Liver (tissue), 9 donors: ENCODE data around the gene ULK4. TPM values are rescaled to one million over a fixed set of nuclear protein-coding genes. Genes with fewer than 3 reads are reported as not detected.

ENCODE experiments used
- DNase-seq: peaks from one replicate; pipeline ENCODE4 v3.0.0-alpha.2; 2017; ENCODE audit warnings: low spot score
- H3K27ac ChIP-seq, 2 donors: one replicate each; pipeline ENCODE4 v1.7.0; 2013; ENCODE audit warnings: inconsistent platforms in 2 of 2, low read length in 2 of 2, control low read depth in 1 of 2, low read depth in 1 of 2, mild to moderate bottlenecking in 1 of 2
- H3K27me3 ChIP-seq, 4 donors: one replicate each; pipeline versions ENCODE4 v1.6.1 to v1.7.0; 2013; ENCODE audit warnings: low read length in 3 of 4, inconsistent platforms in 1 of 4, mild to moderate bottlenecking in 1 of 4, moderate library complexity in 1 of 4; ENCODE audit not compliant: control insufficient read depth in 4 of 4, insufficient read depth in 4 of 4
- H3K36me3 ChIP-seq, 4 donors: one replicate each; pipeline versions ENCODE4 v1.6.1 to v1.7.0; 2013; ENCODE audit warnings: low read length in 3 of 4, mild to moderate bottlenecking in 3 of 4, low read depth in 1 of 4, moderate library complexity in 1 of 4; ENCODE audit not compliant: control insufficient read depth in 4 of 4, insufficient read depth in 3 of 4
- H3K4me1 ChIP-seq, 4 donors: one replicate each; pipeline versions ENCODE4 v1.6.1 to v1.7.0; 2013; ENCODE audit warnings: low read length in 3 of 4, mild to moderate bottlenecking in 3 of 4, moderate library complexity in 1 of 4; ENCODE audit not compliant: control insufficient read depth in 4 of 4, insufficient read depth in 4 of 4
- H3K4me3 ChIP-seq, 3 donors: one replicate each; pipeline versions ENCODE4 v1.6.1 to v1.7.0; 2013; ENCODE audit warnings: low read length in 3 of 3, control low read depth in 1 of 3, low read depth in 1 of 3, mild to moderate bottlenecking in 1 of 3
- H3K9ac ChIP-seq, 2 donors: one replicate each; pipeline ENCODE4 v1.7.0; 2013; ENCODE audit warnings: low read length in 2 of 2, mild to moderate bottlenecking in 2 of 2, moderate library complexity in 2 of 2, control low read depth in 1 of 2, low read depth in 1 of 2
- H3K9me3 ChIP-seq, 4 donors: one replicate each; pipeline versions ENCODE4 v1.6.1 to v1.7.0; 2013; ENCODE audit warnings: low read length in 3 of 4; ENCODE audit not compliant: control insufficient read depth in 4 of 4
- EGR1 ChIP-seq, 2 donors: IDR thresholded peaks; 2 replicates each; pipeline ENCODE4 v1.6.1; 2016 to 2018; ENCODE audit warnings: antibody characterized with exemption in 2 of 2, low read depth in 2 of 2
- FOXA1 ChIP-seq: IDR thresholded peaks from 2 replicates; pipeline ENCODE4 v1.6.1; 2016; ENCODE audit warnings: antibody characterized with exemption
- GABPA ChIP-seq, 2 donors: IDR thresholded peaks in 1 of 2; conservative IDR thresholded peaks in 1 of 2; 2 replicates each; pipeline ENCODE4 v1.6.1; 2016; ENCODE audit warnings: antibody characterized with exemption in 2 of 2, mild to moderate bottlenecking in 1 of 2, moderate library complexity in 1 of 2
- HNF4A ChIP-seq, 2 donors: conservative IDR thresholded peaks; 2 replicates each; pipeline ENCODE4 v1.6.1; 2016; ENCODE audit warnings: antibody characterized with exemption in 2 of 2, mild to moderate bottlenecking in 2 of 2
- HNF4G ChIP-seq: IDR thresholded peaks from 2 replicates; pipeline ENCODE4 v1.6.1; 2016; ENCODE audit warnings: antibody characterized with exemption
- JUND ChIP-seq, 2 donors: IDR thresholded peaks; 2 replicates each; pipeline ENCODE4 v1.6.1; 2016; ENCODE audit warnings: antibody characterized with exemption in 2 of 2
- NR2F2 ChIP-seq: IDR thresholded peaks from 2 replicates; pipeline ENCODE4 v1.6.1; 2016; ENCODE audit warnings: antibody characterized with exemption
- RAD21 ChIP-seq, 2 donors: IDR thresholded peaks; 2 replicates each; pipeline ENCODE4 v1.6.1; 2016; ENCODE audit warnings: antibody characterized with exemption in 2 of 2, mild to moderate bottlenecking in 2 of 2
- RXRA ChIP-seq, 2 donors: IDR thresholded peaks; 2 replicates each; pipeline ENCODE4 v1.6.1; 2017 to 2018; ENCODE audit warnings: antibody characterized with exemption in 2 of 2, mild to moderate bottlenecking in 1 of 2
- SP1 ChIP-seq: IDR thresholded peaks from 2 replicates; pipeline ENCODE4 v1.6.1; 2018; ENCODE audit warnings: antibody characterized with exemption, mild to moderate bottlenecking
- TAF1 ChIP-seq: conservative IDR thresholded peaks from 2 replicates; pipeline ENCODE4 v1.6.1; 2016; ENCODE audit warnings: antibody characterized with exemption, mild to moderate bottlenecking
- YY1 ChIP-seq: IDR thresholded peaks from 2 replicates; pipeline ENCODE4 v1.6.1; 2016; ENCODE audit warnings: antibody characterized with exemption, mild to moderate bottlenecking
- WGBS: extraction: QIAGEN DNeasy Blood & Tissue Kit; methylation state at CpG from one replicate; pipeline ENCODE4 v1.1.7; 2013; 5-methylcytosine and 5-hydroxymethylcytosine counted together
- polyA plus RNA-seq, 2 donors: library from polyadenylated mRNA; stranded (reverse) in 1 of 2; unstranded in 1 of 2; fragments of 200-250 nt in 1 of 2; fragments of >200 nt in 1 of 2; fragmentation: Nextera tagmentation in 1 of 2; extraction: Ambion mirVana in 1 of 2; gene quantifications; one replicate each; pipeline versions ENCODE4 v1.2.1 to v1.2.3, GENCODE V29; 2013 to 2015
- total RNA-seq, 2 donors: library from RNA; depleted of rRNA; stranded (reverse); fragments of >200 nt; gene quantifications; one replicate each; pipeline ENCODE4 v1.2.3, GENCODE V29; 2014
- TF ChIP-seq, protein P1 (sequence below): IDR thresholded peaks from 2 replicates; pipeline ENCODE4 v1.6.1; 2016; ENCODE audit warnings: antibody characterized with exemption
- TF ChIP-seq, protein P2 (sequence below): IDR thresholded peaks from 2 replicates; pipeline ENCODE4 v1.6.1; 2016; ENCODE audit warnings: antibody characterized with exemption, mild to moderate bottlenecking
- TF ChIP-seq, protein P3 (sequence below): IDR thresholded peaks from 2 replicates; pipeline ENCODE4 v1.6.1; 2016; ENCODE audit warnings: antibody characterized with exemption
- donor health status: healthy.
- donor health status: healthy.
- donor health status: healthy.
- donor health status: healthy.
- donor health status: healthy.

Gene ULK4
- total and polyA plus RNA-seq, 4 donors: 1.1 to 11.5 (median 3.2) TPM

DNA sequence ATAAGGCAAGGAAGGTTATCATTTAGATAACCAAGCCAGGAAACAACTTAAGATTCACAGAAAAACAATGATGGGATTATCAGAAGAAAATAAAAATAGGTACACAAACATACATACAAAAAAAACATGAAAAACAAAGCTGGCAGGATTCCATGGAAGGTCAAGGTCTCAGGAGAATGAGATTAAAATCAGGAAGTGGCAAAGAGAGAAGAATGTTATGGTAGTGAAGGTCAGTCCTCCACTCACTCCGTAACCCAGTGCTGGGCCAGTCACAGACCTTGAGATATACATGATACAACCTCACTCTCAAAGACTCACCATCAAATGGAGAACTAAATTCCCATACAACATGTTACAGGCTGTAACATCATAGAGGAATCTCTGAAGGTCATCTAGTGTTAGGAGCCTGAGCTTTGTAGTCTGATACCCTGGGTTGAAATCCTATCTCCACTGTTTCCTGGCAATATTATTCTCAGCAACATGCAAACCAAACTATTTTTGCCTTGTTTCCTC lies 668.7 kb downstream of the ULK4 start:
- H3K36me3 ChIP-seq: no peaks in the 10 kb centered on the region
- no peak overlapping the region for H3K4me3 ChIP-seq
- no peak for TF ChIP-seq FOXA1
- TF ChIP-seq HNF4A (conservative IDR thresholded peaks at IDR 0.05): no peak
- TF ChIP-seq SP1: no peak
- no peak for TF ChIP-seq GABPA (IDR thresholded peaks at IDR 0.05 in 1 of 2, conservative IDR thresholded peaks at IDR 0.05 in 1 of 2)
- TF ChIP-seq JUND (IDR thresholded peaks at IDR 0.05): no peak
- TF ChIP-seq, protein P1, sequence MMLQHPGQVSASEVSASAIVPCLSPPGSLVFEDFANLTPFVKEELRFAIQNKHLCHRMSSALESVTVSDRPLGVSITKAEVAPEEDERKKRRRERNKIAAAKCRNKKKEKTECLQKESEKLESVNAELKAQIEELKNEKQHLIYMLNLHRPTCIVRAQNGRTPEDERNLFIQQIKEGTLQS: no peak
- no peak for TF ChIP-seq HNF4G
- TF ChIP-seq, protein P2, sequence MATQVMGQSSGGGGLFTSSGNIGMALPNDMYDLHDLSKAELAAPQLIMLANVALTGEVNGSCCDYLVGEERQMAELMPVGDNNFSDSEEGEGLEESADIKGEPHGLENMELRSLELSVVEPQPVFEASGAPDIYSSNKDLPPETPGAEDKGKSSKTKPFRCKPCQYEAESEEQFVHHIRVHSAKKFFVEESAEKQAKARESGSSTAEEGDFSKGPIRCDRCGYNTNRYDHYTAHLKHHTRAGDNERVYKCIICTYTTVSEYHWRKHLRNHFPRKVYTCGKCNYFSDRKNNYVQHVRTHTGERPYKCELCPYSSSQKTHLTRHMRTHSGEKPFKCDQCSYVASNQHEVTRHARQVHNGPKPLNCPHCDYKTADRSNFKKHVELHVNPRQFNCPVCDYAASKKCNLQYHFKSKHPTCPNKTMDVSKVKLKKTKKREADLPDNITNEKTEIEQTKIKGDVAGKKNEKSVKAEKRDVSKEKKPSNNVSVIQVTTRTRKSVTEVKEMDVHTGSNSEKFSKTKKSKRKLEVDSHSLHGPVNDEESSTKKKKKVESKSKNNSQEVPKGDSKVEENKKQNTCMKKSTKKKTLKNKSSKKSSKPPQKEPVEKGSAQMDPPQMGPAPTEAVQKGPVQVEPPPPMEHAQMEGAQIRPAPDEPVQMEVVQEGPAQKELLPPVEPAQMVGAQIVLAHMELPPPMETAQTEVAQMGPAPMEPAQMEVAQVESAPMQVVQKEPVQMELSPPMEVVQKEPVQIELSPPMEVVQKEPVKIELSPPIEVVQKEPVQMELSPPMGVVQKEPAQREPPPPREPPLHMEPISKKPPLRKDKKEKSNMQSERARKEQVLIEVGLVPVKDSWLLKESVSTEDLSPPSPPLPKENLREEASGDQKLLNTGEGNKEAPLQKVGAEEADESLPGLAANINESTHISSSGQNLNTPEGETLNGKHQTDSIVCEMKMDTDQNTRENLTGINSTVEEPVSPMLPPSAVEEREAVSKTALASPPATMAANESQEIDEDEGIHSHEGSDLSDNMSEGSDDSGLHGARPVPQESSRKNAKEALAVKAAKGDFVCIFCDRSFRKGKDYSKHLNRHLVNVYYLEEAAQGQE: no peak
- TF ChIP-seq NR2F2: no peak
- TF ChIP-seq YY1: no peak
- TF ChIP-seq RAD21 (IDR thresholded peaks at IDR 0.05): no peak
- no peak for TF ChIP-seq EGR1 (IDR thresholded peaks at IDR 0.05; ENCODE audit: low read depth in 2 of 2)
- no peak overlapping the region for H3K27ac ChIP-seq
- H3K9ac ChIP-seq: no peak overlapping the region
- WGBS: 94% methylated on average over 1 of the region's 1 CpG
- no peaks in the 10 kb centered on the region for H3K4me1 ChIP-seq
- H3K27me3 ChIP-seq: no peaks in the 10 kb centered on the region
- no peak for DNase-seq
- H3K9me3 ChIP-seq: no peaks in the 10 kb centered on the region

DNA sequence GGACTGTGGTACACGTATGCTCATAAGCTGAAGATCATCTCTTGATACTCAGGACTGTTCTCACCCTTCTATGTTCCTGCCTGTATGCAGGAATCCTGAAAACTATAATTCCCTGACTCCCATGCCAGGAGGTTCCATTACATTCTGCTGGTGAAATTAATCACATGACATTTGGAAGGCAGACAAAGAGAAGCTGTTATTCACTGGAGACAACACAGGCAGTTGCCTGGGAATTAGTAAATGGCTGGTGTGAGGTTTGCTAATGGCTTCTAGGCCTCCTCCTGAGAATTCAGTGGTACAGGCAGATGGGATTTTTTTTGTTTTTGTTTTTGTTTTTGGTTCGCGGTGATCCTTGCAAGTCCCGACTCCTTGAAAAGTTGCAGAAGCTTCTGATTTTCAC lies 671.2 kb downstream of the ULK4 start:
- H3K9ac ChIP-seq: no peak overlapping the region
- no peaks in the 10 kb centered on the region for H3K9me3 ChIP-seq
- H3K4me1 ChIP-seq: no peaks in the 10 kb centered on the region
- no peaks in the 10 kb centered on the region for H3K27me3 ChIP-seq
- no peak overlapping the region for H3K4me3 ChIP-seq
- no peak for TF ChIP-seq FOXA1
- TF ChIP-seq, protein P1: no peak
- TF ChIP-seq EGR1 (IDR thresholded peaks at IDR 0.05; ENCODE audit: low read depth in 2 of 2): no peak
- no peak for TF ChIP-seq NR2F2
- TF ChIP-seq JUND (IDR thresholded peaks at IDR 0.05): no peak
- TF ChIP-seq TAF1: no peak
- TF ChIP-seq, protein P3, sequence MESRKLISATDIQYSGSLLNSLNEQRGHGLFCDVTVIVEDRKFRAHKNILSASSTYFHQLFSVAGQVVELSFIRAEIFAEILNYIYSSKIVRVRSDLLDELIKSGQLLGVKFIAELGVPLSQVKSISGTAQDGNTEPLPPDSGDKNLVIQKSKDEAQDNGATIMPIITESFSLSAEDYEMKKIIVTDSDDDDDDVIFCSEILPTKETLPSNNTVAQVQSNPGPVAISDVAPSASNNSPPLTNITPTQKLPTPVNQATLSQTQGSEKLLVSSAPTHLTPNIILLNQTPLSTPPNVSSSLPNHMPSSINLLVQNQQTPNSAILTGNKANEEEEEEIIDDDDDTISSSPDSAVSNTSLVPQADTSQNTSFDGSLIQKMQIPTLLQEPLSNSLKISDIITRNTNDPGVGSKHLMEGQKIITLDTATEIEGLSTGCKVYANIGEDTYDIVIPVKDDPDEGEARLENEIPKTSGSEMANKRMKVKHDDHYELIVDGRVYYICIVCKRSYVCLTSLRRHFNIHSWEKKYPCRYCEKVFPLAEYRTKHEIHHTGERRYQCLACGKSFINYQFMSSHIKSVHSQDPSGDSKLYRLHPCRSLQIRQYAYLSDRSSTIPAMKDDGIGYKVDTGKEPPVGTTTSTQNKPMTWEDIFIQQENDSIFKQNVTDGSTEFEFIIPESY: no peak
- TF ChIP-seq HNF4A (conservative IDR thresholded peaks at IDR 0.05): no peak
- TF ChIP-seq RAD21 (IDR thresholded peaks at IDR 0.05): no peak
- TF ChIP-seq, protein P2: no peak
- TF ChIP-seq YY1: no peak
- no peak for TF ChIP-seq RXRA (IDR thresholded peaks at IDR 0.05)
- H3K27ac ChIP-seq: no peak overlapping the region
- WGBS: 97% methylated on average over 4 of the region's 4 CpGs
- DNase-seq: no peak
- H3K36me3 ChIP-seq: no peaks in the 10 kb centered on the region
